SK-N-SH (cell line): ENCODE results near the gene DNASE2B. TPM values are rescaled to one million over a fixed set of nuclear protein-coding genes. Genes with fewer than 3 reads are reported as not detected.

Experiments used
- CTCF ChIA-PET: fragments of 300-600, 350-600 bp; formaldehyde crosslinking; extraction: SDS; loops from one replicate; lab custom pipeline; 2021; lab: Yijun Ruan, JAX
- POLR2A ChIA-PET: fragments of 350-600 bp; sonication (Branson Sonifier 250); formaldehyde crosslinking; extraction: SDS; loops from one replicate; lab custom pipeline; 2020; ENCODE audit warnings: antibody characterized with exemption, inconsistent platforms; lab: Yijun Ruan, JAX
- DNase-seq: peaks from one replicate; pipeline ENCODE4 v3.0.0; 2012
- H2AFZ ChIP-seq: fragments of 200-600 bp; sonication (generic); 2 replicates; pipeline ENCODE4 v1.8.1; 2016; ENCODE audit warnings: antibody characterized with exemption, mild to moderate bottlenecking, low read depth
- H3F3A ChIP-seq: fragments of 200-600 bp; sonication (generic); replicated peaks from 2 replicates; pipeline ENCODE3; 2016; ENCODE audit warnings: antibody characterized with exemption, mild to moderate bottlenecking; ENCODE audit not compliant: insufficient read depth
- H3K27ac ChIP-seq, 2 experiments: fragments of 200-500 bp in 1 of 2; fragments of 200-600 bp in 1 of 2; sonication (Bioruptor generic) in 1 of 2; sonication (generic), shearing (Covaris generic) in 1 of 2; 2 replicates each; pipeline versions ENCODE4 v1.5.1 to v1.6.1; 2014 to 2016; ENCODE audit warnings: low read depth in 2 of 2, inconsistent platforms in 1 of 2, low read length in 1 of 2, mild to moderate bottlenecking in 1 of 2, mixed read lengths in 1 of 2
- H3K27me3 ChIP-seq: fragments of 200-600 bp; sonication (generic), shearing (Covaris generic); 2 replicates; pipeline ENCODE4 v1.6.1; 2016; ENCODE audit warnings: mixed run types; ENCODE audit not compliant: insufficient read depth
- H3K36me3 ChIP-seq, 2 experiments: fragments of 200-500 bp in 1 of 2; fragments of 200-600 bp in 1 of 2; sonication (Bioruptor generic) in 1 of 2; sonication (generic) in 1 of 2; replicated peaks in 1 of 2; 2 replicates each; pipeline versions ENCODE3 to v1.5.1; 2014 to 2016; ENCODE audit warnings: low read length in 1 of 2, mild to moderate bottlenecking in 1 of 2; ENCODE audit not compliant: insufficient read depth in 2 of 2, control insufficient read depth in 1 of 2
- H3K4me1 ChIP-seq, 2 experiments: fragments of 200-500 bp in 1 of 2; fragments of 200-600 bp in 1 of 2; sonication (Bioruptor generic) in 1 of 2; sonication (generic), shearing (Covaris generic) in 1 of 2; 2 replicates each; pipeline versions ENCODE4 v1.5.1 to v1.6.1; 2014 to 2016; ENCODE audit warnings: low read depth in 1 of 2, low read length in 1 of 2, mixed run types in 1 of 2; ENCODE audit not compliant: insufficient read depth in 2 of 2, control insufficient read depth in 1 of 2
- H3K4me2 ChIP-seq: fragments of 200-600 bp; sonication (generic), shearing (Covaris generic); 2 replicates; pipeline ENCODE4 v1.6.1; 2017; ENCODE audit warnings: mixed run types
- H3K4me3 ChIP-seq, 2 experiments: fragments of 200-500 bp in 1 of 2; fragments of 200-600 bp in 1 of 2; sonication (Bioruptor generic) in 1 of 2; sonication (generic), shearing (Covaris generic) in 1 of 2; 2 replicates each; pipeline versions ENCODE4 v1.5.1 to v1.8.1; 2014 to 2016; ENCODE audit warnings: low read depth in 2 of 2, inconsistent platforms in 1 of 2, low read length in 1 of 2, mild to moderate bottlenecking in 1 of 2, mixed read lengths in 1 of 2, moderate library complexity in 1 of 2
- H3K79me2 ChIP-seq: fragments of 200-600 bp; sonication (generic); 2 replicates; pipeline ENCODE4 v1.8.1; 2017; ENCODE audit warnings: mild to moderate bottlenecking; ENCODE audit not compliant: insufficient read depth
- H3K9ac ChIP-seq: fragments of 200-600 bp; sonication (generic); 2 replicates; pipeline ENCODE4 v1.6.1; 2017; ENCODE audit warnings: mixed run types
- H3K9me2 ChIP-seq: fragments of 200-600 bp; sonication (generic); 2 replicates; pipeline ENCODE4 v1.6.1; 2017; ENCODE audit warnings: mixed run types
- H3K9me3 ChIP-seq: fragments of 200-600 bp; sonication (generic); 2 replicates; pipeline ENCODE4 v1.6.1; 2017; ENCODE audit warnings: mixed run types, mild to moderate bottlenecking, moderate library complexity
- H4K20me1 ChIP-seq: fragments of 200-600 bp; sonication (generic); 2 replicates; pipeline ENCODE4 v1.6.1; 2017; ENCODE audit warnings: mild to moderate bottlenecking, mixed run types; ENCODE audit not compliant: insufficient read depth
- CHD2 ChIP-seq: fragments of 150-350 bp; IDR thresholded peaks from 2 replicates; pipeline ENCODE4 v1.6.1; 2018; ENCODE audit warnings: low read length; ENCODE audit not compliant: partially characterized antibody
- ELF1 ChIP-seq: IDR thresholded peaks from 2 replicates; pipeline ENCODE4 v1.4.0; 2012
- EP300 ChIP-seq, 2 experiments: IDR thresholded peaks; 2 replicates each; pipeline versions ENCODE4 v1.4.0 to v1.6.1; 2012; ENCODE audit warnings: borderline replicate concordance in 1 of 2, low read depth in 1 of 2, low read length in 1 of 2
- EZH2phosphoT487 ChIP-seq: fragments of 200-600 bp; sonication (generic); IDR thresholded peaks from 2 replicates; pipeline ENCODE4 v1.6.1; 2017; ENCODE audit warnings: low read depth, mixed run types, mild to moderate bottlenecking, antibody characterized with exemption, moderate library complexity, borderline replicate concordance
- FOSL2 ChIP-seq: IDR thresholded peaks from 2 replicates; pipeline ENCODE4 v1.4.0; 2012; ENCODE audit warnings: low read depth, mild to moderate bottlenecking, moderate library complexity, borderline replicate concordance
- FOXJ3 ChIP-seq: sonication (generic); formaldehyde crosslinking; IDR thresholded peaks from 2 replicates; pipeline ENCODE4 v1.5.1; 2020; ENCODE audit warnings: mild to moderate bottlenecking, missing genetic modification reagents
- FOXM1 ChIP-seq: IDR thresholded peaks from 2 replicates; pipeline ENCODE4 v1.4.0; 2012; ENCODE audit warnings: low read depth, mild to moderate bottlenecking
- GATA2 ChIP-seq: sonication (generic); formaldehyde crosslinking; IDR thresholded peaks from 2 replicates; pipeline ENCODE4 v1.5.0; 2020; ENCODE audit warnings: mild to moderate bottlenecking, missing genetic modification reagents
- JUND ChIP-seq: IDR thresholded peaks from 2 replicates; pipeline ENCODE4 v1.4.0; 2012
- MEF2A ChIP-seq: IDR thresholded peaks from 2 replicates; pipeline ENCODE4 v1.4.0; 2012; ENCODE audit warnings: low read depth, borderline replicate concordance
- RAD21 ChIP-seq: IDR thresholded peaks from 2 replicates; pipeline ENCODE4 v1.6.1; 2012; ENCODE audit warnings: mild to moderate bottlenecking, low read length
- RFX5 ChIP-seq: IDR thresholded peaks from 2 replicates; pipeline ENCODE4 v1.6.1; 2012; ENCODE audit warnings: mild to moderate bottlenecking, improper control_type of control experiment, low read length
- RXRA ChIP-seq: IDR thresholded peaks from 2 replicates; pipeline ENCODE4 v1.4.0; 2012; ENCODE audit warnings: low read depth, mild to moderate bottlenecking, borderline replicate concordance
- SIN3A ChIP-seq: IDR thresholded peaks from 2 replicates; pipeline ENCODE4 v1.6.1; 2012; ENCODE audit warnings: low read depth, mild to moderate bottlenecking, low read length, moderate library complexity, borderline replicate concordance
- TAF1 ChIP-seq: IDR thresholded peaks from 2 replicates; pipeline ENCODE4 v1.6.1; 2012; ENCODE audit warnings: low read depth, mild to moderate bottlenecking, low read length, moderate library complexity, borderline replicate concordance
- TCF12 ChIP-seq: IDR thresholded peaks from 2 replicates; pipeline ENCODE4 v1.4.0; 2012
- YY1 ChIP-seq: IDR thresholded peaks from 2 replicates; pipeline ENCODE4 v1.4.0; 2012; ENCODE audit warnings: low read depth, mild to moderate bottlenecking
- WGBS: methylation state at CpG from one replicate; pipeline ENCODE4 v1.1.6; 2017; ENCODE audit warnings: low lambda C conversion rate; 5-methylcytosine and 5-hydroxymethylcytosine counted together
- polyA plus RNA-seq, 3 experiments: library from polyadenylated mRNA; depleted of rRNA; stranded (reverse); fragments of >200 nt; gene quantifications; 2 replicates each; pipeline ENCODE4 v1.2.3, GENCODE V29; 2012
- TF ChIP-seq, protein P1 (sequence below): fragments of 150-350 bp; IDR thresholded peaks from 2 replicates; pipeline ENCODE4 v1.6.1; 2016; ENCODE audit warnings: mild to moderate bottlenecking, low read depth, low read length
- TF ChIP-seq, protein P2 (sequence below): fragments of 150-350 bp; IDR thresholded peaks from 2 replicates; pipeline ENCODE4 v1.6.1; 2017; ENCODE audit warnings: antibody characterized with exemption, low read length, low read depth, borderline replicate concordance
- TF ChIP-seq, protein P3 (sequence below): IDR thresholded peaks from 2 replicates; pipeline ENCODE4; 2012
- TF ChIP-seq, protein P4 (sequence below): IDR thresholded peaks from 2 replicates; pipeline ENCODE4 v1.4.0; 2012; ENCODE audit warnings: low read depth

DNASE2B gene
- polyA plus RNA-seq, 1 of the 3 experiments (the other 2 are of a cell fraction) = 0.03 TPM

DNA sequence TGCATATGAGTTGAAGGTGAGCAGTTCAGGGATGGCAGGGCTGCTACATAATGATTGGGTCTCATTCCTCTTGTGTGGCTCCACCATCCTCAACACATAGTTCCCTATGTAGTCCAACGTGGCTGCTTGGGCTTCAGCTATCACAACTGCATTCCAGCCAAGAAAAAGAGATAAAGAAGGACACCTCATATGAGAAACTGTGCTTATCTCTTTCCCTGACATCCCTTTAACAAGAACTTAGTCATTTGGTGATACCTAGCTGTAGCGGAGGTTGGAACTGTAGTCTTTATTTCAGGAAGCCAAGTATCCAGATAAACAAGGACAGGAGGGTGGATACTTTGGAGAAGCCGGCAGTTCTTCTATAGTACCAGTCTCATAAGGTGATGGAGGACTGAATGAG is 42.7 kb upstream of the DNASE2B start:
- Histone ChIP-seq H3F3A (no peaks in the 10 kb centered on the region), H3K9ac (no peak overlapping the region), H3K27me3 (no peaks in the 10 kb centered on the region), H3K9me3 (no peaks in the 10 kb centered on the region), H3K27ac (no peak overlapping the region), H3K4me3 (no peak overlapping the region), H3K36me3 (no peaks in the 10 kb centered on the region), H3K4me1 (peaks cover 19% of the 10 kb centered on the region in 2 experiments; a peak in 3 of 4 replicates), H3K4me2 (no peak overlapping the region), H4K20me1 (no peaks in the 10 kb centered on the region), H3K79me2 (no peaks in the 10 kb centered on the region), H2AFZ (no peak overlapping the region), H3K9me2 (no peaks in the 10 kb centered on the region)
- WGBS = 87% methylated on average over 3 of the region's 3 CpGs
- TF ChIP-seq RXRA = no peak
- TF ChIP-seq EP300 (IDR thresholded peaks at IDR 0.05; ENCODE audit: borderline replicate concordance in 1 of 2, low read depth in 1 of 2, low read length in 1 of 2) = no peak
- no peak for TF ChIP-seq TAF1
- no peak for TF ChIP-seq FOXM1
- TF ChIP-seq SIN3A = no peak
- TF ChIP-seq, protein P1, sequence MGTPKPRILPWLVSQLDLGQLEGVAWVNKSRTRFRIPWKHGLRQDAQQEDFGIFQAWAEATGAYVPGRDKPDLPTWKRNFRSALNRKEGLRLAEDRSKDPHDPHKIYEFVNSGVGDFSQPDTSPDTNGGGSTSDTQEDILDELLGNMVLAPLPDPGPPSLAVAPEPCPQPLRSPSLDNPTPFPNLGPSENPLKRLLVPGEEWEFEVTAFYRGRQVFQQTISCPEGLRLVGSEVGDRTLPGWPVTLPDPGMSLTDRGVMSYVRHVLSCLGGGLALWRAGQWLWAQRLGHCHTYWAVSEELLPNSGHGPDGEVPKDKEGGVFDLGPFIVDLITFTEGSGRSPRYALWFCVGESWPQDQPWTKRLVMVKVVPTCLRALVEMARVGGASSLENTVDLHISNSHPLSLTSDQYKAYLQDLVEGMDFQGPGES = no peak
- TF ChIP-seq GATA2 (CRISPR knock-in tag) = no peak
- no peak for TF ChIP-seq JUND
- TF ChIP-seq YY1 = no peak
- no peak for TF ChIP-seq FOSL2
- no peak for DNase-seq
- POLR2A ChIA-PET = no interaction called here
- CTCF ChIA-PET = no interaction called here

DNA sequence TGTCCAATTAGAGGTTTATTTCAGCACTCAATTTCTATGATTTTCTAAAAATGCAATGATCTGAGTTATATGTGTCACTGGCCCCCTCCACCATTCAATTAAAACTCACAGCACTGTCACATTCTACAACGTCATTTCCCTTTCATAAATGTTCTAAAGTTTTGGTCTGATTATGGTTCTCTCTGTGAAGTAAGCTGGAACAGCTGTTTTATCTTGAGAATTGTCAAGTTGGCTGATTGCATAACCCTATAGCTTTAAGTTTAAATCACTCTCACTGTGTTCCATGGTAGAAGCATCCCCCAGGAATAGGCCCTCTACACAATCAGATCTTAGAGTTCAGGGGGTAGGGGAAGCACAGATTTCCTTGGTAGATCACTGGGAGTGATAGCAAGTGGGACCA is 41.4 kb upstream of the DNASE2B start:
- Histone ChIP-seq H3K4me1 (peaks cover 19% of the 10 kb centered on the region in 2 experiments; a peak in 3 of 4 replicates), H3K79me2 (no peaks in the 10 kb centered on the region), H3F3A (no peaks in the 10 kb centered on the region), H2AFZ (no peak overlapping the region), H3K27me3 (no peaks in the 10 kb centered on the region), H3K9me2 (no peaks in the 10 kb centered on the region), H4K20me1 (no peaks in the 10 kb centered on the region), H3K36me3 (no peaks in the 10 kb centered on the region), H3K4me2 (no peak overlapping the region), H3K9me3 (no peaks in the 10 kb centered on the region), H3K4me3 (no peak overlapping the region), H3K27ac (no peak overlapping the region), H3K9ac (no peak overlapping the region)
- DNase-seq = no peak
- TF ChIP-seq CHD2 (no peak), GATA2 (CRISPR knock-in tag) (no peak), JUND (no peak), FOSL2 (no peak), EZH2phosphoT487 (no peak), MEF2A (no peak), RXRA (no peak), RAD21 (no peak), FOXM1 (no peak), ELF1 (no peak), FOXJ3 (no peak), TCF12 (no peak), RFX5 (no peak)
- TF ChIP-seq, protein P2, sequence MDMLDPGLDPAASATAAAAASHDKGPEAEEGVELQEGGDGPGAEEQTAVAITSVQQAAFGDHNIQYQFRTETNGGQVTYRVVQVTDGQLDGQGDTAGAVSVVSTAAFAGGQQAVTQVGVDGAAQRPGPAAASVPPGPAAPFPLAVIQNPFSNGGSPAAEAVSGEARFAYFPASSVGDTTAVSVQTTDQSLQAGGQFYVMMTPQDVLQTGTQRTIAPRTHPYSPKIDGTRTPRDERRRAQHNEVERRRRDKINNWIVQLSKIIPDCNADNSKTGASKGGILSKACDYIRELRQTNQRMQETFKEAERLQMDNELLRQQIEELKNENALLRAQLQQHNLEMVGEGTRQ = no peak
- TF ChIP-seq, protein P1 = no peak
- TF ChIP-seq, protein P3, sequence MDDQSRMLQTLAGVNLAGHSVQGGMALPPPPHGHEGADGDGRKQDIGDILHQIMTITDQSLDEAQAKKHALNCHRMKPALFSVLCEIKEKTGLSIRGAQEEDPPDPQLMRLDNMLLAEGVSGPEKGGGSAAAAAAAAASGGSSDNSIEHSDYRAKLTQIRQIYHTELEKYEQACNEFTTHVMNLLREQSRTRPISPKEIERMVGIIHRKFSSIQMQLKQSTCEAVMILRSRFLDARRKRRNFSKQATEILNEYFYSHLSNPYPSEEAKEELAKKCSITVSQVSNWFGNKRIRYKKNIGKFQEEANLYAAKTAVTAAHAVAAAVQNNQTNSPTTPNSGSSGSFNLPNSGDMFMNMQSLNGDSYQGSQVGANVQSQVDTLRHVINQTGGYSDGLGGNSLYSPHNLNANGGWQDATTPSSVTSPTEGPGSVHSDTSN = no peak
- TF ChIP-seq, protein P4, sequence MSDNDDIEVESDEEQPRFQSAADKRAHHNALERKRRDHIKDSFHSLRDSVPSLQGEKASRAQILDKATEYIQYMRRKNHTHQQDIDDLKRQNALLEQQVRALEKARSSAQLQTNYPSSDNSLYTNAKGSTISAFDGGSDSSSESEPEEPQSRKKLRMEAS = no peak
- WGBS = 65% methylated on average over 1 of the region's 1 CpG
- CTCF ChIA-PET = no interaction called here
- POLR2A ChIA-PET = no interaction called here
